HG03095 (cell line): ENCODE results near the gene KRTAP10-11.
"Not testable (repeated sequence)": the region's sequence is repeated elsewhere in the genome, so short reads cannot be mapped to it uniquely, and the experiment has no call there.

ENCODE experiments used
- ATAC-seq: cut with Tn5 transposase; IDR thresholded peaks from one replicate; pipeline ENCODE4 v1.9.1; 2021; ENCODE audit warnings: moderate library complexity; ENCODE audit not compliant: unreplicated experiment

Gene KRTAP10-11

DNA sequence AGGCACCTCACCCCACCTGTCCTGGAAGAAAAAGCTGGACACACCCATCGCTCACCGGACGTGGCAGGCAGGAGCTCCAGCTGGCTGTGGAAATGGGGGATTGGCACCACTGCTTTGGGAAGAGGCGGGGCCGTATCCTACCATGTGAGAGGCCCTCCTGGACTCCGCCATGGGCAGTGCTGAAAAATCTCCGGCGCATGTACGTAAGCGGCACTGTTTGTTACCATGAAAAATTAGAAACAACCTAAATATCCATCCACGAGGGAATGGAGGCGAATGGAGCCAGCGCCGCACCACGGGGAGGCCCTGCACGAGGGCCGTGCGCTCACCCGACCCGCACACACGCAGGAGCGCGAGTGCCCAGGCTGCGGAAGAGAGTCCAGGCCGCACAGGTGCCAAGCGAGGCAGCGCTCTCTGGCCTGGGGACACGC, 31.2 kb upstream of the KRTAP10-11 start:
- ATAC-seq = no peak

DNA sequence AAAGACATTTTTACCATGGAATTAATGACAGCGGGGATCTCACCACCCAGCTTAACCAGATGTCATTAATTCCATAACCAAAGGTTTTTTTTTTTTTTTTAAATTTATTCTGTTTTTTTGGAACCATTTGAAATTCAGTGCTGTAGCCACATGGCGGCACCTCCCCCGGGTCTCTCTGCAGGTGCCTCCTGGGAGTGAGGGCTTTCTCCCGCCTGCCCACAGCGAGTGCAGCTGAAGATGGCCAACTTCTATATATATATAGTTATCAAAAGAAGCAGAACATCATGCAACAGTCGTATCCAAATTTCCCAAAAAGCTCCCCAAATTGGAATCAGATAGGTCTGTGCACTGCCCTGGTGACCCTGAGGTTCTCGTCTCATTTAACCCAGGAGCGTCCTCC, 30.7 kb upstream of the KRTAP10-11 start:
- ATAC-seq = no peak

DNA sequence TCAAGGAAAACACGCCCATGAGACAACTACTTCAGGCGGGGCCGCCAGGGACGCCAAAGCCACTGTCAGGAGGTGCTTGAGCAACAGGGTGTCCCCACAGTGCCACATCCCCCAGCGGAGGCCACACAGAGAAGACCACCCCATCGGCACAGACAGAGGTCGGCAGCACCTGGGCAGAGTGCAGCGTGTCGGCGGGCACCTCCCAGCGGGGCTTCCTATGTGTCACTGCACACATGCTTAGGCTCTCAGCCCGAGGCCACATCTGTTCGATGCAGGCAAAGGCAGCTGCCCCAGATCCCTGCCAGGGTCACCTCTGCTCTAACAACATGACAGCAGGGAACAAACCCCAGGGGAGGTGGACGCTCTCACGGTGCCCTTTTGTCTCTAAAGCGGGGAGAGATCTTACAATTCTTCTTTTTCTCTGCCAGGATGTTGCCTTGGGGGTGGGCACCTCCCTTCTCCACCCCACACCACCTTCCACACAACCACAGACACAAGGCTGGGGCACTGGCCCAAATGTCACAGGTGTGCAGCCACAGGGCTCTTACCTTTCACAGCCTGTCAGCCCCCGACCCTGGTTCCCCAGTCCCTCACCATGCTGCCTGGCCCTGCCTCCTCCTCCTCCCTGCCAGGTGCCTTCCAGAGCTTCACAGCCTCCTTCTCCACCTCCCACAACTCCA, 30.2 kb upstream of the KRTAP10-11 start:
- no peak for ATAC-seq

- no peak for ATAC-seq
Measured at GRCh38 chr21:44616591-44616926, 29.7 kb upstream of the KRTAP10-11 start.

GRCh38 chr21:44617071-44617501, 29.1 kb upstream of the KRTAP10-11 start:
- no peak for ATAC-seq

DNA sequence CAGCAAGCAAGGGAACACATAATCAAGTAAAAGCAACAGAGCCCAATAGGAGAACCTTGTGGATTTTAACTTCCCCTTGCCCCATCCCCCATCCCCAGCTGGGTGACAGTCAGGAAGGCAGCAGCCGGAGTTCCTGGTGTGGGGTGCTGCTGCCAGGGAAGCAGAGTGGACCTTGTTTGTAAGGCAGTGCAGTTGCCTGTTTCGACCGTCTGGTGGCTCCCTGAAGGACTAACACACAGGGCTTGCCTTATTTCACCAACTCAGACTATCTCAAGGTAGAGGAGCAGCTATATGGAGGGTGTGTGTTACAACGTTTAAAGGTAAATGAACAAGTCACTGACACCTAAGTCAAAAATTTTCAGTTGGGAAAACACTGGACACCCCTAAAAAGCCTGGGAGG, 27.7 kb upstream of the KRTAP10-11 start:
- no peak for ATAC-seq

GRCh38 chr21:44618909-44619308, 27.3 kb upstream of the KRTAP10-11 start:
- no peak for ATAC-seq

- ATAC-seq = no peak
Measured at GRCh38 chr21:44619886-44620285, 26.3 kb upstream of the KRTAP10-11 start.

- ATAC-seq = no peak
Measured at GRCh38 chr21:44623575-44623974, 22.6 kb upstream of the KRTAP10-11 start.

DNA sequence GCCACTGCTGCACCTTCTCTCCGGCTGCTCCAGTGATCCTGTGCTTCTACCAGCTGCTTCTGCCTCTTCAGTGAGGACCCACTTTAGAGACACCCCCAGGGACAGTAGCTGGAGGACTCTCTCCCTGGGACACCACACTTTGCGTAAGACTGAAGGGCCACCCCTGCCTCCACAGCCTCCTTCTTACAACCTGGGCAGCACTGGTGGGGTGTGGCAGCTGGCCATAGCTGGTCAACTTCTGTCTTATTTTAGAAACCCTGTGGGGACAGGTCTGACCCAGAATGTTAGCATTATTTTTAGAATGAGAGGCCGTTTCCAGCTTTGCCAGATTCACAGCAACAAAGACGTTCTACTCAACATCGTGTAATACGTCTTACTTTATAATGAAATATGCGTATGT, 20.5 kb upstream of the KRTAP10-11 start:
- no peak for ATAC-seq

DNA sequence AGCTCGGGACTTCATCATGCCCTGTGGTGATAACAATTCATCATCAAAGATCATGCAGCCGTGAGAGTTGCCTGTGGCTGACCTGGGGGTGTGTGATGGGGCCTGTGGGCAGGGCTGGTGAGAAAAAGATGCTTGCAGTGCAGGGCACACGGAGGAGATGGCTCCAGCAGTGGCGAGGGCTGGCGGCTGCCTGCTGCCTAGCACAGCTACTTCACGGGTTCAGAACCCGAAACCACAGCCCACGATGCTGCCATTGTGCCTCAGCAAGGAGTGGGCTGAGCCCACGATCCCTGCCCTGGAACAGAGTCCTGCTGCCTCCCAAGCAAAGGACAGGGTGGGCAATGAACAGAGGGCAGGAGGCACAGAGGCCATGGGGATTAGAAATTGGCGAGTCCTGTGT, 20.0 kb upstream of the KRTAP10-11 start:
- no peak for ATAC-seq

DNA sequence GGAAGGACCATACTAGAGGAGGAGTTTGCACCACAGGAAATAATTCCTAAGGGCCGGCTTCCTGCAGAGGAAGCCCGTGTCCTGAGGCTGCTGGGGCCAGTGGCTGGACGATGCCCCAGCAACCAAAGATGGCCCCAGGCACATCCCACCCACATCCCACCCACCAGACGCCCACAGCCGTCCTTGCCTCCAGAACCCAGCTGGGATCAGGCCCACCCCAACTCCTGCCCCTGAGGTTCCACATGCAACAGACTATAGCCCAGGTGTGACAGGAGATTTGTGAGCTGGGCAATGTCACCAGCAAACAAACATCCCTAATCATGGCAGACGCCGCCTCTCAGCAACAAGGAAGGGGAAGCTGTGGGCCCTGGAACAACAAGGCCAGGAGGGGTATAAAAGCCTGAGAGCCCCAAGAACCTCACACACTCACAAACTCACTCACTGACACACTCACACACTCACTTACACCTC, 19.5 kb upstream of the KRTAP10-11 start, which contains the start of gene KRTAP10-9:
Gene KRTAP10-9 (plus strand): TSS at position 421 of the 471 bp plus-strand sequence. CDS start 79 bp downstream, outside the sequence.
- no peak for ATAC-seq

- ATAC-seq = not testable (repeated sequence)
Measured at GRCh38 chr21:44627181-44627822, 18.9 kb upstream of the KRTAP10-11 start.

GRCh38 chr21:44627831-44628233, 18.4 kb upstream of the KRTAP10-11 start:
- ATAC-seq = not testable (repeated sequence)

- ATAC-seq = no peak
Measured at GRCh38 chr21:44628707-44629391, 17.4 kb upstream of the KRTAP10-11 start.

GRCh38 chr21:44630440-44630839, 15.8 kb upstream of the KRTAP10-11 start:
- ATAC-seq = no peak

- no peak for ATAC-seq
Measured at GRCh38 chr21:44632067-44632466, 14.1 kb upstream of the KRTAP10-11 start.

- no peak for ATAC-seq
Measured at GRCh38 chr21:44636209-44637017, 9.8 kb upstream of the KRTAP10-11 start.

DNA sequence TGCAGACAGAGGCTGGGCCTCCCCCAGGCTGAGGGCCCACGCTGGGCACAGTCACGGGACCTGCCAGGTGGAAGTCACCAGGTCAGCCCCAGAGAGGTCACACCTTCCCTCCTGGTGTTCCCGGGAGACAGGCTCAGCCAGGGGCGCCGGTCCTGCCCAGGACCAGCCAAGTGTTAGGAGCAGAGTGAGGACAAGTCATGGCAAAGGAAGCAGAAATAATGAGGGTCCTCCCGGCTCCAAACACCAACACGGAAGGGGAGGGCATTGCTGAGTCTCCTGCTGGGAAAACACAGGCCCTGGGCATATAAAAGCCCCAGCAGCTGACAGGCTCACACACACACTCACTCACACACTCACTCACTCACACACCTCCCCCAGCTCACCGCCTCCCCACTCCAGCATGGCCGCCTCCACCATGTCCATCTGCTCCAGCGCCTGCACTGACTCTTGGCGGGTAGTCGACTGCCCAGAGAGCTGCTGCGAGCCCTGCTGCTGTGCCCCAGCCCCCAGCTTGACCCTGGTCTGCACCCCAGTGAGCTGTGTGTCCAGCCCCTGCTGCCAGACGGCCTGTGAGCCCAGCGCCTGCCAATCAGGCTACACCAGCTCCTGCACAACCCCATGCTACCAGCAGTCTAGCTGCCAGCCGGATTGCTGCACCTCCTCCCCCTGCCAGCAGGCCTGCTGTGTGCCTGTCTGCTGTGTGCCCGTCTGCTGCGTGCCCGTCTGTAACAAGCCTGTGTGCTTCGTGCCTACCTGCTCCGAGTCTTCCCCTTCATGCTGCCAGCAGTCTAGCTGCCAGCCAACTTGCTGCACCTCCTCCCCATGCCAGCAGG, 9.0 kb upstream of the KRTAP10-11 start, which contains the start of gene KRTAP10-10:
Gene KRTAP10-10 (plus strand): TSS at position 339 of the 833 bp plus-strand sequence. CDS start 62 bp downstream, at position 401.
- no peak for ATAC-seq

DNA sequence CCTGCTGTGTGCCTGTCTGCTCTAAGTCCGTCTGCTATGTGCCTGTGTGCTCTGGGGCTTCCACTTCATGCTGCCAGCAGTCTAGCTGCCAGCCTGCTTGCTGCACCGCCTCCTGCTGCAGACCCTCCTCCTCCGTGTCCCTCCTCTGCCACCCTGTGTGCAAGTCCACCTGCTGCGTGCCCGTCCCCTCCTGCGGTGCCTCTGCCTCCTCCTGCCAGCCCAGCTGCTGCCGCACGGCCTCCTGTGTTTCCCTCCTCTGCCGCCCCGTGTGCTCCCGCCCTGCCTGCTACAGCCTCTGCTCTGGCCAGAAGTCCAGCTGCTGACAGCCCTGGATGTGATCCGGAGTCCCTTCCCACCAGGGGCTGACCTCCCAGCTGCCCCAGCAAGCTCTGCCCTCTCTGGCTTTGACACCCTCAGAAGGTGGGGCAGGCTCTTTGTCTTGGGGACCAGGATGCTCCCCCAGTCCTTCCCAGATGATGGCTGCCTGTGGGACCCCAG, 8.3 kb upstream of the KRTAP10-11 start:
- ATAC-seq = not testable (repeated sequence)
